ENCODE results near the gene CLEC2D.
"Not testable (repeated sequence)": the region's sequence is repeated elsewhere in the genome, so short reads cannot be mapped to it uniquely, and the experiment has no call there.

DNA sequence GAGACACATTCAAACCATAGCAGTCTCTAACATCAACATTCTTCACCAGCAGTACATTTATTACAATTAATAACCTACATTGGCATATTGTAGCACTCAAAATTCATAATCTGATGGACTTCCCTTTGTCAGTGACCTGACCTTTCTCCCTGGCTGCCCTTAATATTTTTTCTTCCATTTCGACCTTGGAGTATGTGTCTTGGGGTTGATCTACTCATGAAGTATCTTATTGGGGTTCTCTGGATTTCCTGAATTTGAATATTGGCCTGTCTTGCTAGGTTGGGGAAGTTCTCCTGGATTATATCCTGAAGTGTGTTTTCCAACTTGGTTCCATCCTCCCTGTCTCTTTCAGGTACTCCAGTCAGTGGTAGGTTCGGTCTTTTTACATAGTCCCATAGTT, 2.8 kb downstream of the CLEC2D start:
- TF ChIP-seq, protein P1, sequence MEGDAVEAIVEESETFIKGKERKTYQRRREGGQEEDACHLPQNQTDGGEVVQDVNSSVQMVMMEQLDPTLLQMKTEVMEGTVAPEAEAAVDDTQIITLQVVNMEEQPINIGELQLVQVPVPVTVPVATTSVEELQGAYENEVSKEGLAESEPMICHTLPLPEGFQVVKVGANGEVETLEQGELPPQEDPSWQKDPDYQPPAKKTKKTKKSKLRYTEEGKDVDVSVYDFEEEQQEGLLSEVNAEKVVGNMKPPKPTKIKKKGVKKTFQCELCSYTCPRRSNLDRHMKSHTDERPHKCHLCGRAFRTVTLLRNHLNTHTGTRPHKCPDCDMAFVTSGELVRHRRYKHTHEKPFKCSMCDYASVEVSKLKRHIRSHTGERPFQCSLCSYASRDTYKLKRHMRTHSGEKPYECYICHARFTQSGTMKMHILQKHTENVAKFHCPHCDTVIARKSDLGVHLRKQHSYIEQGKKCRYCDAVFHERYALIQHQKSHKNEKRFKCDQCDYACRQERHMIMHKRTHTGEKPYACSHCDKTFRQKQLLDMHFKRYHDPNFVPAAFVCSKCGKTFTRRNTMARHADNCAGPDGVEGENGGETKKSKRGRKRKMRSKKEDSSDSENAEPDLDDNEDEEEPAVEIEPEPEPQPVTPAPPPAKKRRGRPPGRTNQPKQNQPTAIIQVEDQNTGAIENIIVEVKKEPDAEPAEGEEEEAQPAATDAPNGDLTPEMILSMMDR (IDR thresholded peaks at IDR 0.05): not testable (repeated sequence)
- not testable (repeated sequence) for TF ChIP-seq POLR2A (IDR thresholded peaks at IDR 0.05)

Data from breast epithelium (tissue), 3 donors.